GF-D8 (cell line): ENCODE results near the gene DDX31.

Source experiments
- DNase-seq: peaks from one replicate; lab custom pipeline; 2025; lab: John Stamatoyannopoulos, UW

The DDX31 gene

GRCh38 chr9:132637351-132637750, 32.4 kb downstream of the DDX31 start:
- no peak for DNase-seq

GRCh38 chr9:132634327-132634726, 35.5 kb downstream of the DDX31 start:
- no peak for DNase-seq

GRCh38 chr9:132632413-132633129, 37.2 kb downstream of the DDX31 start:
- DNase-seq = no peak

GRCh38 chr9:132631685-132632084, 38.1 kb downstream of the DDX31 start:
- DNase-seq = no peak

DNA sequence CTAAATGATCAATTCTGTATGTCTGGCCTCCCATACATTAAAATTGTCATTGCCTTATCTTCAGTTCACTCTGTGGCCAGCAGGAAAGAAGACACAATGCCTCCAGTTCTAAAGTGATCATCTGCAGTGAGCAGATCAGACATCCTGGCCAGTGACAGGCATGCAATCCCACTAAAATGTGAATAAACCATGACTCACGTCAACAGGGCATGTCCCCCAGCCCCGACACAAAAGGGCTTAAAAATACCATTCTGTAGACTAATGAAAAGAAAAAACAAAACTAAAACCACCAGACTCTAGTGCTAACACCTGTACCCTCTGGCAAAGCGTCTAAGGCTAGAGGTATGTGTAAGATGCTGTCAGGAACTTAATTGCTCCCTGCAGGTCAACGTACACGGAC, 38.5 kb downstream of the DDX31 start:
- no peak for DNase-seq

DNA sequence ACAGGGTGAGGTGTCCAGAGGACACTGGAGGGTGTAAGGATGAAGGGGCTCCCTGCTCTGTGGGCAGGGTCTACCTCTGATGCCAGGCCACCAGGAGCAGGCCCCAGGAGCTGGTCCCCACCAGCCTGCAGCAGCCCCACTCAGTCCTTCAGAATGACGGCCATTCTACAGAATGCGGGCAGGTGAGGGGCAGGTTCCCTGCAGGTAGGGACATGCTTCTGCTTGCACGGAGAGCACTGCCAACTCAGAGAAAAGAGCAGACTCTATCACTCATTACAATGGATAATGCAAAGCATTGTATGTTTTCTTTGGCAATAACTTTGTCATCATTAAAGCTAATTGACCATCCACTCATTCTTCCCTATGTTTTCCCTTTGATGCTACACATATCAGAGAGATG, 39.0 kb downstream of the DDX31 start:
- DNase-seq = no peak

- no peak for DNase-seq
Measured at GRCh38 chr9:132630116-132630515, 39.7 kb downstream of the DDX31 start.

DNA sequence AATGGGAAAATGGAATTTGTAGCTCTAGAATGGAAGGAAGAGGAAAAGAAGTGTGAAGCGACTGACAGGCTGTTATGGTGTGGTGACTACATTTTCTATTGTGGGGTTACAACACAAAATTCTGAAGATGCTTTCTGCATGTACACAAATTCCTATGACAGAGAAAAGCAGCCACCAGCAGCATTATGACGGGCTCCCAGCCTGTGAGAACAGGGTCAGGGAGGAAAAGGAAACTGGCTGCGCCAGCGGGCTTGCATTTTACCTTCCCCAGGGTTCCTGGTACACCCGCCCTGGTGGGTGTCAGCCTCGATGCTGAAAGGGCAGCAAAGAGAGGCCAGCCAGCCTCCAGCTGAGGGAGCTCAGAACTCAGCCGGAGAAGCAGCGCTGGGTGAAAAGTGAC, 41.0 kb downstream of the DDX31 start:
- DNase-seq = no peak

GRCh38 chr9:132627594-132627993, 42.2 kb downstream of the DDX31 start:
- DNase-seq = no peak

- no peak for DNase-seq
Measured at GRCh38 chr9:132627106-132627505, 42.7 kb downstream of the DDX31 start.

GRCh38 chr9:132626285-132626684, 43.5 kb downstream of the DDX31 start:
- DNase-seq = no peak

GRCh38 chr9:132622159-132622558, 47.6 kb downstream of the DDX31 start:
- DNase-seq = no peak

GRCh38 chr9:132616725-132617124, 53.1 kb downstream of the DDX31 start:
- DNase-seq = no peak

- DNase-seq = no peak
Measured at GRCh38 chr9:132615774-132616173, 54.0 kb downstream of the DDX31 start.

DNA sequence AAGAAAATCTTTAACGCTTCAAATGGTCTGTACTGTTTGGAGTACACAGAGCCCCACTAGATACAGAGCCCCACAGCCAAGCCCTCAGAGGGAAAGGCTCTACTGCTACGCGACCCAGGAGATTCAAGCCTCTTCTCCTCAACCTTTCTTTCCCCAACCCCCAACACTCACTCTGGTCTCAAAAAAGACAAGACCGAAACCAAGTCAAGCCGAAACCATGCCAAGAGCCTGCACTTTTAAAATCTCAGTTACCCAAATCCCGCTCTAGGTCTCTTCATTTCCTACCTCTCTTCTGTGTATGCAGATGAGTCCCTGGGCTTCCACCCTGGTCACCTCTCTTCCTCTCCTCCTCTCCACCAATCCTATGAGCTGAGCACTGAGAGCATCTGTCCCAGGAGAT, 55.5 kb downstream of the DDX31 start:
- no peak for DNase-seq

DNA sequence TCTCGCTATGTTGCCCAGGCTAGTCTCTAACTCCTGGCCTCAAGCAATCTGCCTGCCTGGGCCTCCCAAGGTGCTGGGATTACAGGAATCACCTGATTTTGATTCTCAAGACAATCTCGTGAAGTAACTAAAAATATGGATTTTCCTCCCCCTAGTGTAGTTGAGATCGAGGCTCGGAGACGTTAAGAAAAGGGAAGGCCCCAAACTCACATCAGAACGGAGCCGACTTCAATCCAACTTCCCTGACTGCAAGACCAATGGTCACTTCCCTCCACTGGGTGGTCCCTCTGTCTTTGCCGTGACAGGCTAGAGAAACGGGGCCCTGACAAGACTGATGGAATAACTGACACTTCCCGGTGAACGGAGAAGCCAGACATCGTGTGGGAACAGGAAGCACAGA, 59.1 kb downstream of the DDX31 start:
- DNase-seq = no peak

DNA sequence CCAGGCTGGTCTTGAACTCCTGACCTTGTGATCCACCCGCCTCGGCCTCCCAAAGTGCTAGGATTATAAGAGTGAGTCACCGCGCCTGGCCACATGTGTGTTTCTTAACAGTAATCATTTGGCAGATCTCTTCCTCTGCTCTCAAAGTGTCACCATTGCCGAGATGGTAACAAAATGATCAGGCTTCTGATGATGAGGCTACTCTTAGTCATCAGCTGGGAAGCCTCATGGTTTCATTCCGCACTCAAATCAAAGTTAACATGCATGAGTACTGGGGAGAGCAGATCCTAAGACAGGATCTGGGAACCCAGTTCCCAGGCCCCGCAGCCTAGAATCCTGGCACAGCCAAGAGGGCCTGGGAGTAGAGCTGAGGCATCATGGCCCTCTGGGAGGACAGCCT, 60.0 kb downstream of the DDX31 start:
- DNase-seq = no peak

GRCh38 chr9:132609184-132609583, 60.6 kb downstream of the DDX31 start:
- DNase-seq = no peak

DNA sequence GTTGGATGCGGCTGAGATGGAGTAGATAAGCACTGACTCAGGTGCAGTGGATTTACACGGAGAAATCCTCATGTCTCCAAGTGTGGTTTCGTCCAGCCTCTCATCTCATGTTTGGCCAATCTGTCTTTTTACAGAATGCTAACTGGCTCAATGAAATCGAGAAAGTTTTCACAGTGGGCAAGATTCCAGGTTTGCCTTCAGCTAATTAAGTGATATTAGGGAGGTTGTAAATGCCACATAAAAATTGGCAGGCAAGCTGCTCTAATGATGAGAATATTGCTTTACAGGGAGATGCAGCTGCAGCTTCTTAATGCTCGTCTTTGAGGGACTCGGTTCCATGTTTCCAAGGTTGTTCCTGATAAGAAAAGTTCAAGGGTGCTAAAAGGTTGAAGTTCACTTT, 63.7 kb downstream of the DDX31 start:
- DNase-seq = no peak

GRCh38 chr9:132605387-132605786, 64.4 kb downstream of the DDX31 start:
- DNase-seq = no peak

DNA sequence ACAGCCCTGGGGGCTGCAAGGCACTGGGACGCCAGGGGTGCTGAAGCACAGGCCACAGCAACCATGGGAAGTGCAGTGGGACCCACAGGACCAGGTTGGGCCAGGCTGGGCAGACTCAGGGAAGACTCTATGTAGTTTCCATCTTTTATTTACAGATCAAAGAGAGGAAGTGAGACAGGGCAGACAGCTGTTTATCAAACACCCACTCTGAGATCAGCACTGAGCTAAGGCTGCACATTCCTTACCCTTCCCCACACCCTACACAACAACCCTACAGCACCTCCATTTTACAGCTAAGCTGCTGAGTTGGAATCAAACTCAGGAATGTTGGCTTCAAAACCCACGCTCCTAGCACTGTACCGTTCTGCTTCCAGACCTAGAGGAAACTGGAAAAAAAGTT, 67.6 kb downstream of the DDX31 start:
- DNase-seq = no peak

DNA sequence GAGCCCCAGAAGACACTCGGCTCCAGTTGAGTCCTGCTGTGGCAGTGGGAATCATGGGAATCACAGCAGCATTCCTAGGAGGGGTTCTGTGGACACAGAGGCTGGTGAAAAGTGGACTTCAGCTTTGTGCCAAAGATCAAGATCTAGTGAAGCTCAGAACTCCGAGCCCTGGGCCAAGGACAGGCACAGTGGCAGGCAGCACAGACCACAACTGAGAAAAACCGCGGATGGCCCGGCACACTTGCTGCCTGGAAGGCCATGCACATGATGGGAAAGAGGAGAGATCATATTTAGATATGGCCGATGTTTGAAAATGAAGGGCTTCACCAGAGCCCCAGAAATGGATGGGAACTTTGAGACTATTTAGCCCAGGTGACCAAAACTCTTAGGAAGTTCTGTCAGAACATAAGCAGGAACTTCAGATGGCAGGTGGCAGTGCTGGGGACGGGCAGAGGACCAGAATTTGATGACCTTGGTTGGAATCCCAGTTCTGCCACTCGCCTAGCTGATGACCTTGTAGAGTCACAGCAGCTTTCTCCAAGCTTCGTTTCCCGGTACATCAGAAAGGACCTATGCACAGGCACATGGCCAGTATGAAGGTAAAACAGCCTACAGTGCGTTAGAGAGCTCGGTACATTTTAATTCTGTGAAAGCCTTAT, 69.3 kb downstream of the DDX31 start:
- no peak for DNase-seq

DNA sequence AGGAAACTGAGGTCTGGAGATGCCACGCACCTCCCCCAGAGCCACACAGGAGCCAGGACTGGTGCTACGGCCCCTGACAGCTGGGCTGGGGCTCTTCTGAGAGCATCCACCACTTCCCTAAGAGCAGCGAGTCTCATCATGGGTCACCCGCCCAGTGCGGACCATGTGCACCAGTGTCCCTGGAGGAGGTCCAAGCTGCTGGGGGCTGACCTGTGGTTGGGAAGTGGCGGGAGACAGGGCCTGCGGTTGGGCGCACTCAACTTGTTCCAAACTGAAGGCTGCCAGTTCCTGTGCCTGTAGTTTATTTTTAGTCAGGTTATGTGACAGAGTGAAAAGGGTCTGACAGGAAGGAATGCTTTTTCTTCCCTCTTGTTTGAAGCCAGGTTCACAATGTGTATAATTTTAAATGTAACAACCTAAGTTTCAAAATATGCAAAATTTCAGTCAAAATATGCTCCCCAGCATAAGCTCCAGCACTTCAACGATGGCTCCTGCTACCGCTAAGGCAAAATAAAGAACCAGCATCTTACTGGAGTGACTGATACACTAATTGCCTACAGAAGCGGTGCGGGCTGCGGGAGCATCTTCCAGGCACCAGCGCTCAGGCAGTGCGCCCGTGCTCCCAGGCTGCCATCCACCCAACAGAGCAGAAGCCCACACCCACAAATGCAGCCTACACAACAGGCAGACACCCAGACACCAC, 72.6 kb downstream of the DDX31 start:
- DNase-seq = peak; percentile 57
